Stimulated activated CD8-positive, alpha-beta memory T cell treated with anti-CD3 and anti-CD28 coated beads, Interleukin-15, amount 100 ng/mL, for 48 hours (primary cell): ENCODE data around the gene EIF2D.

Experiments used
- DNase-seq, 2 donors: peaks; one replicate each; pipeline ENCODE4 v3.0.0-alpha.2; 2020; ENCODE audit warnings: low read depth in 2 of 2

EIF2D gene

GRCh38 chr1:206547104-206547503 lies 65.2 kb downstream of the EIF2D start:
- no peak for DNase-seq

- DNase-seq = no peak
Measured at GRCh38 chr1:206545351-206545750, 66.9 kb downstream of the EIF2D start.

GRCh38 chr1:206544562-206545257 lies 67.6 kb downstream of the EIF2D start:
- DNase-seq = peak; percentile 63 to 68
